OCI-LY1 (cell line): ENCODE data around the gene ASIC5.

Experiments used
- EZH2 ChIP-seq: fragments of 200-600 bp; sonication (generic), shearing (Covaris generic); IDR thresholded peaks from 2 replicates; pipeline ENCODE4 v1.8.0; 2017; ENCODE audit warnings: borderline replicate concordance, mixed run types, mild to moderate bottlenecking, antibody characterized with exemption, low read length, moderate library complexity, mixed read lengths
- TF ChIP-seq, protein P1 (sequence below): fragments of 200-600 bp; sonication (generic), shearing (Covaris generic); IDR thresholded peaks from 2 replicates; pipeline ENCODE4 v1.5.1; 2017; ENCODE audit warnings: mild to moderate bottlenecking, antibody characterized with exemption, low read length, moderate library complexity, mixed read lengths

DNA sequence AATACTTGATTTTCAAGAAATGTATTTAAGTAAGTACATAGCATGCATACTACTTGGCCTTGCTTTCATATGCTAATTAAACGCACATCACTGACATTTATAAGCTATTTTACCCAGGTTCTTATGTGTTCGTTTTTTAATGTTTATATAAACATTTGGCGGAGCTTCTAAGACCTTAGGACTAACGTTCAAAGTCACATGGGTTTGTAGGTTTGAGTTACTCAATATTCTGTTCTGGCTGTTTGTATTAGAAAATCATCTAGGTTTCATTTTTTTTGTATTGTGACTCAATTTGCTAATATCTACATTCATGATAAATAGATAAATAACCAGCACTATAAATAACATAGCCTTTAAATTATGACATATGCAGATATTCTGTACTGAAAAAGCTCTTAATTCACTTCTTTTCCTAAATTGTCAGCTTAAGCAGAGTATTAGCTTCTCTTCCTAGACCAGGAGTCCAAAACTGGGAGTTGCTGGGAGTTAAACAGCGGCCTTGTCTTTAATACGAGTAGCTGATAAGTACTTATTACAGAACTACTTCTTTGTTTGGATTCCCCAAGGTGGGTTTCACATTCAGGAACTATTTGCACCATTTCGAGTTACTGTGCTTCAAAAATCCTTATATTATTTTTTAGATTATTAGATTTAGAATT is 65.3 kb downstream of the ASIC5 start:
- TF ChIP-seq, protein P1, sequence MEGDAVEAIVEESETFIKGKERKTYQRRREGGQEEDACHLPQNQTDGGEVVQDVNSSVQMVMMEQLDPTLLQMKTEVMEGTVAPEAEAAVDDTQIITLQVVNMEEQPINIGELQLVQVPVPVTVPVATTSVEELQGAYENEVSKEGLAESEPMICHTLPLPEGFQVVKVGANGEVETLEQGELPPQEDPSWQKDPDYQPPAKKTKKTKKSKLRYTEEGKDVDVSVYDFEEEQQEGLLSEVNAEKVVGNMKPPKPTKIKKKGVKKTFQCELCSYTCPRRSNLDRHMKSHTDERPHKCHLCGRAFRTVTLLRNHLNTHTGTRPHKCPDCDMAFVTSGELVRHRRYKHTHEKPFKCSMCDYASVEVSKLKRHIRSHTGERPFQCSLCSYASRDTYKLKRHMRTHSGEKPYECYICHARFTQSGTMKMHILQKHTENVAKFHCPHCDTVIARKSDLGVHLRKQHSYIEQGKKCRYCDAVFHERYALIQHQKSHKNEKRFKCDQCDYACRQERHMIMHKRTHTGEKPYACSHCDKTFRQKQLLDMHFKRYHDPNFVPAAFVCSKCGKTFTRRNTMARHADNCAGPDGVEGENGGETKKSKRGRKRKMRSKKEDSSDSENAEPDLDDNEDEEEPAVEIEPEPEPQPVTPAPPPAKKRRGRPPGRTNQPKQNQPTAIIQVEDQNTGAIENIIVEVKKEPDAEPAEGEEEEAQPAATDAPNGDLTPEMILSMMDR, result no peak
- TF ChIP-seq EZH2, result no peak
